ENCODE measurements around the gene DAND5. TPM values are rescaled to one million over a fixed set of nuclear protein-coding genes. Genes with fewer than 3 reads are reported as not detected.

DAND5 gene
- total and polyA plus RNA-seq, 2 of the 13 experiments (the other 11 are each of a cell fraction or from before 2014, with no cell fraction given) = 0.04 TPM; not detected in 1

- TF ChIP-seq ZHX2 (IDR thresholded peaks at IDR 0.05; ENCODE audit: low read depth) (peak; percentile 97), ZHX2 (CRISPR knock-in tag; IDR thresholded peaks at IDR 0.05; ENCODE audit: borderline replicate concordance) (no peak), MED1 (CRISPR knock-in tag; IDR thresholded peaks at IDR 0.05) (peak; percentile 84; the same call in 1 of the 2 replicates), SIX1 (CRISPR knock-in tag; IDR thresholded peaks at IDR 0.05; ENCODE audit: borderline replicate concordance) (no peak), SNAI1 (CRISPR knock-in tag; IDR thresholded peaks at IDR 0.05; ENCODE audit: borderline replicate concordance) (no peak), KDM5A (IDR thresholded peaks at IDR 0.05; ENCODE audit: borderline replicate concordance, low read length) (peak; percentile 74; the same call in 1 of the 2 replicates), NBN (conservative IDR thresholded peaks at IDR 0.05) (no peak), ZNF510 (CRISPR knock-in tag; IDR thresholded peaks at IDR 0.05; ENCODE audit: low read depth) (0 out of 2 replicates have a peak, but pooled peaks have one; percentile 46), RFX1 (IDR thresholded peaks at IDR 0.05) (no peak), ELK4 (CRISPR knock-in tag; IDR thresholded peaks at IDR 0.05; ENCODE audit: borderline replicate concordance) (peak; percentile 81; the same call in 1 of the 2 replicates), PHF20 (CRISPR knock-in tag; IDR thresholded peaks at IDR 0.05) (peak; percentile 90), SOX13 (IDR thresholded peaks at IDR 0.05) (no peak), SOX13 (CRISPR knock-in tag; conservative IDR thresholded peaks at IDR 0.05 in 1 of 2, IDR thresholded peaks at IDR 0.05 in 1 of 2) (peak in 1 of 2 experiments; percentile 57; a peak in 2 of 4 replicates), DNMT1 (CRISPR knock-in tag; IDR thresholded peaks at IDR 0.05) (no peak), TRIM22 (IDR thresholded peaks at IDR 0.05) (no peak), ZNF615 (CRISPR knock-in tag; IDR thresholded peaks at IDR 0.05; ENCODE audit: borderline replicate concordance) (no peak), ZNF597 (CRISPR knock-in tag; IDR thresholded peaks at IDR 0.05) (no peak), RXRB (CRISPR knock-in tag; IDR thresholded peaks at IDR 0.05; ENCODE audit: borderline replicate concordance) (peak; percentile 69), NCOA2 (CRISPR knock-in tag; IDR thresholded peaks at IDR 0.05) (peak; percentile 67; the same call in 1 of the 2 replicates), HDAC1 (CRISPR knock-in tag; IDR thresholded peaks at IDR 0.05) (peak; percentile 96), DRAP1 (CRISPR knock-in tag; IDR thresholded peaks at IDR 0.05) (peak; percentile 66)
These were observed 23.8 kb upstream of the DAND5 start, which contains the start of gene RAD23A (continued) for GRCh38 chr19:12945479-12946091.

Data from HepG2 (cell line).